Cardiac muscle cell (in vitro differentiated cells and primary cell): ENCODE data around the gene UFSP2. TPM values are rescaled to one million over a fixed set of nuclear protein-coding genes. Genes with fewer than 3 reads are reported as not detected.

Source experiments
- DNase-seq, 2 donors: peaks; one replicate each; pipeline versions ENCODE4 v3.0.0 to v3.0.0-alpha.2; 2010 to 2017; ENCODE audit warnings: low read depth in 1 of 2, low spot score in 1 of 2
- H3K27ac ChIP-seq: fragments of 200-600 bp; sonication (generic); 2 replicates; pipeline ENCODE4 v1.5.1; 2016
- H3K27me3 ChIP-seq: fragments of 200-600 bp; sonication (generic); 2 replicates; pipeline ENCODE4 v1.6.0; 2016; ENCODE audit warnings: control low read depth
- H3K36me3 ChIP-seq: fragments of 200-600 bp; sonication (generic); 2 replicates; pipeline ENCODE4 v1.5.1; 2016; ENCODE audit warnings: control low read depth
- H3K4me1 ChIP-seq: fragments of 200-600 bp; sonication (generic); 2 replicates; pipeline ENCODE4 v1.8.1; 2017; ENCODE audit warnings: low read depth, mild to moderate bottlenecking, mixed run types
- H3K4me3 ChIP-seq: fragments of 200-600 bp; sonication (generic); 2 replicates; pipeline ENCODE4 v1.5.1; 2016; ENCODE audit warnings: mild to moderate bottlenecking
- H3K9me3 ChIP-seq: fragments of 200-600 bp; sonication (generic); 2 replicates; pipeline ENCODE4 v1.5.1; 2017; ENCODE audit warnings: low read depth, mild to moderate bottlenecking, control low read depth
- polyA plus RNA-seq: library from polyadenylated mRNA; unstranded; fragments of >200 nt; fragmentation: Nextera tagmentation; extraction: Ambion mirVana; gene quantifications from 2 replicates; pipeline ENCODE4 v1.2.1, GENCODE V29; 2016
- total RNA-seq: library from RNA; depleted of rRNA; stranded (reverse); fragments of >200 nt; gene quantifications from 2 replicates; pipeline ENCODE4 v1.2.3, GENCODE V29; 2016
- TF ChIP-seq, protein P1 (sequence below): IDR thresholded peaks from 2 replicates; pipeline ENCODE4 v1.5.1; 2012; ENCODE audit warnings: low read depth, mild to moderate bottlenecking, low read length

The UFSP2 gene, protein sequence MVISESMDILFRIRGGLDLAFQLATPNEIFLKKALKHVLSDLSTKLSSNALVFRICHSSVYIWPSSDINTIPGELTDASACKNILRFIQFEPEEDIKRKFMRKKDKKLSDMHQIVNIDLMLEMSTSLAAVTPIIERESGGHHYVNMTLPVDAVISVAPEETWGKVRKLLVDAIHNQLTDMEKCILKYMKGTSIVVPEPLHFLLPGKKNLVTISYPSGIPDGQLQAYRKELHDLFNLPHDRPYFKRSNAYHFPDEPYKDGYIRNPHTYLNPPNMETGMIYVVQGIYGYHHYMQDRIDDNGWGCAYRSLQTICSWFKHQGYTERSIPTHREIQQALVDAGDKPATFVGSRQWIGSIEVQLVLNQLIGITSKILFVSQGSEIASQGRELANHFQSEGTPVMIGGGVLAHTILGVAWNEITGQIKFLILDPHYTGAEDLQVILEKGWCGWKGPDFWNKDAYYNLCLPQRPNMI
- total RNA-seq (28.0 and 32.2 TPM in 2 replicates), polyA plus RNA-seq (50.6 and 65.5 TPM in 2 replicates)

DNA sequence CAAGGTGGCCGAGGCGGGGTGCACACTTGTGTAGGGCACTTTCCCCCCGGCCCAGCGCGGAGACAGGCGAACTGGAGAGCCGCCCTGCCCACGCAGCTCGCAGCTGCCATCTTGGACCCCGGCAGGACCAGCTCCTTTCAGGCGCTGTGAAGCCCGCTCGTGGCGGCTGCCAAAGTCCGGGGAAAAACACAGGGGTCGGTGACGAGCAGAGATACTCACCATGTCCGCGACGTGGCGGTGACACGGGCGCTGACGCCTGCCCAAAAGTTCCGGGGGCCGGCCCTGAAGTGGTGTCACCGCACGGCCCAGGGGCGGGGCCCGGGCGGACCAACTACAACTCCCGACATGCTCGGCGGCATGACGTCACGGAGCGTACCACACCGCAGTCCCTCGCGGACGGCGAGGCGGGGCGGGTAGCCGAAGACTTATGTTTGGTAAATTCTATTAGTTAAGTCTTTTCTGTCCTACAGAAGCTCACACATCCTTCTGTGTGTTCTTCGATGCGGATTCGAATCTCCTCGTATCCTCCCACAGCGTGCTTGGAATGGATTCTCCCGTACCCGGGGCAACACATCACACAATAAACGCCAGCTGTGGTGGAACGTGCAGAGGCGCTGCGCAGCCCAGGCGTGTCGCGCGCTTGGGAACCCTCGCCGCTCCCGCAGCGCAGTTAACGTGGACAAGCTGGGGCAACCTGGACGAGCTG lies at the start of gene UFSP2:
TSS of gene UFSP2 (minus strand) at position 318 of the 706 bp plus-strand sequence. CDS start at position 222, 96 bp downstream.
- no peaks in the 10 kb centered on the region for H3K36me3 ChIP-seq
- TF ChIP-seq, protein P1, sequence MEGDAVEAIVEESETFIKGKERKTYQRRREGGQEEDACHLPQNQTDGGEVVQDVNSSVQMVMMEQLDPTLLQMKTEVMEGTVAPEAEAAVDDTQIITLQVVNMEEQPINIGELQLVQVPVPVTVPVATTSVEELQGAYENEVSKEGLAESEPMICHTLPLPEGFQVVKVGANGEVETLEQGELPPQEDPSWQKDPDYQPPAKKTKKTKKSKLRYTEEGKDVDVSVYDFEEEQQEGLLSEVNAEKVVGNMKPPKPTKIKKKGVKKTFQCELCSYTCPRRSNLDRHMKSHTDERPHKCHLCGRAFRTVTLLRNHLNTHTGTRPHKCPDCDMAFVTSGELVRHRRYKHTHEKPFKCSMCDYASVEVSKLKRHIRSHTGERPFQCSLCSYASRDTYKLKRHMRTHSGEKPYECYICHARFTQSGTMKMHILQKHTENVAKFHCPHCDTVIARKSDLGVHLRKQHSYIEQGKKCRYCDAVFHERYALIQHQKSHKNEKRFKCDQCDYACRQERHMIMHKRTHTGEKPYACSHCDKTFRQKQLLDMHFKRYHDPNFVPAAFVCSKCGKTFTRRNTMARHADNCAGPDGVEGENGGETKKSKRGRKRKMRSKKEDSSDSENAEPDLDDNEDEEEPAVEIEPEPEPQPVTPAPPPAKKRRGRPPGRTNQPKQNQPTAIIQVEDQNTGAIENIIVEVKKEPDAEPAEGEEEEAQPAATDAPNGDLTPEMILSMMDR, result no peak
- H3K4me3 ChIP-seq, result peak within 1 kb of the TSS; percentile 76
- H3K4me1 ChIP-seq, result peaks cover 7% of the 10 kb centered on the region
- peak; percentile 88 to 94 for DNase-seq
- H3K27ac ChIP-seq, result peak within 1 kb of the TSS; percentile 98
- H3K27me3 ChIP-seq, result no peaks in the 10 kb centered on the region
- H3K9me3 ChIP-seq, result no peaks in the 10 kb centered on the region

DNA sequence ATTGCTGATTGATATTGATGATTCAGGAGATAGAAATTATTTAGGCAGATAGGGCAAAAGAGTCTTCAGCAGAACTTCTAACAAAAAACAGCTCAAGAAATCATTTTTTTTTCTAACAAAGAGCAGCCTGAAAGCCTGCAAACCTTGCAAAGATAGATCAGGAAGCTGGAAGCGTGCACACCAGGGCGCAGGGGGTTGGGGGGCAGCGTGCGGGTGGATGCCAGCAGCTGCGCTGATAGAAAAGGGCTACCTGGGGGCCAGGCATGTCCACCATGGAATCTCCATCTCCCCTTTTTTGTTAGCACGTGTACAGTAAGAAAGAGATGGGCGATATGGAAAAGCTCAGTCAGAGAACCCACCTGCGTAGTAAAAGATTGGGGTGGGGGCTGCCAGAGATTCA lies 47.5 kb upstream of the UFSP2 start:
- Histone ChIP-seq H3K27ac (no peak overlapping the region), H3K27me3 (peaks cover 20% of the 10 kb centered on the region), H3K9me3 (no peaks in the 10 kb centered on the region), H3K36me3 (no peaks in the 10 kb centered on the region), H3K4me3 (no peak overlapping the region), H3K4me1 (no peaks in the 10 kb centered on the region)
- TF ChIP-seq, protein P1, result no peak
- DNase-seq, result no peak

DNA sequence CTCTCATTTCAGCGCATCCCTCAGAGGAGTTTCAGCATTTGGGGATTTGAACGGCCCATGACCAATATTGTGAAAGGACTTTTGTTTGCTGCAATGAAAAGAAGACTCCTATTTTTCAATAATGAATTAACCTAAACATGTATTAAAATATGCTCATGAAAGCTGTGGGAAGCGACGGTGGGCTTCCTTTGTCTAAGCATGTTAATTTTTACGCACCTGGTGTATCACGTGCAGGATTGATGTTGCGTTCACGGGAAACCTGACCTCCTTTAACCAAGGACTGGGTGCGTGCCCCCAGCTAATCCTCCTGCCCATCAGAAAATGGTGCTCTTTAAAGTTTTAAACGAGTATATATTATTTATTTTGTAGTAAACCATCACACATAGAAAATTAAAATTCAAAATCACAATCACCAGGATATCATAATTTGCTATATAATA lies 46.4 kb upstream of the UFSP2 start:
- TF ChIP-seq, protein P1, result no peak
- Histone ChIP-seq H3K4me1 (no peaks in the 10 kb centered on the region), H3K9me3 (no peaks in the 10 kb centered on the region), H3K27me3 (peaks cover 21% of the 10 kb centered on the region), H3K4me3 (peak overlapping the region; percentile 88), H3K36me3 (no peaks in the 10 kb centered on the region), H3K27ac (no peak overlapping the region)
- no peak for DNase-seq

DNA sequence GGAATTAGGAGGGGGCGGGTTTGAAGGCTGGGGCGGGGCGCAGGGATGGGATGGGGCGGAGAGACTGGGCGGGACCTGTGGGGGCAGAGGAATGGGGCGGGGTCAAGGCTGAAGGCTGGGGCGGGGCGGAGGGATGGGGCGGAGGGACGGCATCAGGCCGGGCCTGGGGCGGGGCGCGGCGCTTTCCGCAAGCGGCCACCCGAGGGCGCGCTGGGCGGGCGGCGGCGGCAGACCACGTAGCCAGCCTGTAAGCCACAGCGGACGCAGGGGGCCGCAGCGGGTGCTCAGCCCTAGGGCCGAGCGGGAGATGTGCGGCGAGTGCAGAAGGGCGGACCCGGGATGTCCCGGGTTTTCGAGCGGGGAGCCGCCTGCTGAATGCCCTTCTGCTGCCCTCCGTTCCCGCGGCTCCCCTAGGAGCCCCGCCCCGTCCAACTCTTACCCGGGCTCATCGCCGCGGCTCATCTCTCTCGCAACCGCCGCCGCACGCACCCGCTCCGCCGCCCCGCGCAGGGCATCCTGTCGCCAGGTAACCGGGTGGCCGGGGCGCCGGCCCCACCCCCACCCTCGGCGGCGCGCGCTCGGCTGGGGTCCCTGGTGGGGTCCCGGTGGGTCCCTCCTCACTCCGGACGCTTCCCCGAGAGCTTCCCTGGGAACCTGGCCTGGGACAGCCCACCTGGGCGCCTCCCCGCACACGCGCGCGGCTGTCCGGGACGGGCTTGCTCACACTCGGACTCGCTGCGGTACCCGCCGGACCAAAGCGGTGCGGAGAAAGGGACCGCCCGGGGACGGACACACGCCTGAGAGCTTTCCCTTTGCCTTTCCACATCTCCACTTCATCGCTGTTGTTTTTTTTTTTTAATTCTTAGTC lies 45.7 kb upstream of the UFSP2 start, which contains the start of gene CCDC110:
TSS of gene CCDC110 (minus strand) at position 499 of the 868 bp plus-strand sequence. CDS start at position 449, 50 bp downstream.
- Histone ChIP-seq H3K36me3 (no peaks in the 10 kb centered on the region), H3K4me3 (peak within 1 kb of the TSS; percentile 88), H3K27ac (no peak within 1 kb of the TSS), H3K9me3 (no peaks in the 10 kb centered on the region), H3K27me3 (peaks cover 18% of the 10 kb centered on the region), H3K4me1 (no peaks in the 10 kb centered on the region)
- TF ChIP-seq, protein P1, result peak; percentile 46
- DNase-seq, result peak; percentile 97 to 99
